Caco-2 (cell line): ENCODE results near the gene C8G. TPM values are rescaled to one million over a fixed set of nuclear protein-coding genes. Genes with fewer than 3 reads are reported as not detected.

ENCODE experiments used
- BruUV-seq: library from RNA; stranded (reverse); fragments of 400-500 nt; replicated peaks from 2 replicates; lab custom pipeline; 2021; lab: Mats Ljungman, UMichigan
- CTCF ChIA-PET: fragments of 300-600 bp; sonication (Branson Sonifier 250); formaldehyde crosslinking; loops from one replicate; lab custom pipeline; 2022; ENCODE audit warnings: antibody characterized with exemption; lab: Charles Lee
- POLR2A ChIA-PET: fragments of 300-600 bp; sonication (Branson Sonifier 250); formaldehyde crosslinking; loops from one replicate; lab custom pipeline; 2022; ENCODE audit warnings: antibody characterized with exemption; lab: Charles Lee
- DNase-seq, 2 experiments: peaks; one replicate each; pipeline versions ENCODE4 v3.0.0 to v3.0.0-alpha.2; 2020 to 2022
- H3K27me3 ChIP-seq: replicated peaks from 2 replicates; pipeline ENCODE4 v1.6.0; 2011; ENCODE audit warnings: low read length; ENCODE audit not compliant: control insufficient read depth, insufficient read depth
- H3K36me3 ChIP-seq: 2 replicates; pipeline ENCODE4 v1.5.1; 2011; ENCODE audit warnings: low read length; ENCODE audit not compliant: control insufficient read depth, insufficient read depth
- H3K4me1 ChIP-seq: fragments of 250-450 bp; sonication (Bioruptor Pico); 2 replicates; pipeline ENCODE4 v1.5.1; 2020; ENCODE audit warnings: mild to moderate bottlenecking
- H3K4me3 ChIP-seq: 2 replicates; pipeline ENCODE4 v1.5.1; 2011; ENCODE audit warnings: low read depth, mild to moderate bottlenecking, control low read depth, low read length
- H3K9me3 ChIP-seq: fragments of 250-450 bp; sonication (Bioruptor Pico); 2 replicates; pipeline ENCODE4 v1.5.1; 2020; ENCODE audit warnings: mild to moderate bottlenecking, moderate library complexity
- H3K27ac Mint-ChIP-seq: one replicate; pipeline ENCODE4 v1.8.0; 2022; ENCODE audit warnings: mixed read lengths; ENCODE audit not compliant: unreplicated experiment
- H3K27me3 Mint-ChIP-seq: one replicate; pipeline ENCODE4 v1.8.0; 2022; ENCODE audit warnings: mixed read lengths; ENCODE audit not compliant: insufficient read depth, unreplicated experiment
- H3K36me3 Mint-ChIP-seq: one replicate; pipeline ENCODE4 v1.8.0; 2022; ENCODE audit warnings: mild to moderate bottlenecking, mixed read lengths; ENCODE audit not compliant: insufficient read depth, unreplicated experiment
- H3K4me1 Mint-ChIP-seq: one replicate; pipeline ENCODE4 v1.8.0; 2022; ENCODE audit warnings: low read depth, mixed read lengths; ENCODE audit not compliant: unreplicated experiment
- H3K4me3 Mint-ChIP-seq: one replicate; pipeline ENCODE4 v1.8.0; 2022; ENCODE audit warnings: mild to moderate bottlenecking, moderate library complexity, mixed read lengths; ENCODE audit not compliant: unreplicated experiment
- H3K9me3 Mint-ChIP-seq: one replicate; pipeline ENCODE4 v1.8.0; 2022; ENCODE audit warnings: mixed read lengths; ENCODE audit not compliant: unreplicated experiment
- intact Hi-C: fragments of 100-400 bp; cut with micrococcal nuclease; formaldehyde crosslinking; loops from one replicate; pipeline ENCODE4 v1.10.0; 2022; ENCODE audit not compliant: unreplicated experiment
- total RNA-seq: library from RNA; stranded (reverse); gene quantifications from 2 replicates; pipeline ENCODE4 v1.2.3, GENCODE V29; 2022
- TF ChIP-seq, protein P1 (sequence below), 2 experiments: fragments of 200-600 bp in 1 of 2; IDR thresholded peaks; 1 replicate in 1 of 2; 2 replicates in 1 of 2; pipeline versions ENCODE4 v1.5.1 to v1.8.0; 2011 to 2022; ENCODE audit warnings: antibody characterized with exemption in 1 of 2, control low read depth in 1 of 2, inconsistent platforms in 1 of 2, low read depth in 1 of 2, low read length in 1 of 2, mild to moderate bottlenecking in 1 of 2, moderate library complexity in 1 of 2; ENCODE audit not compliant: insufficient read depth in 1 of 2, severe bottlenecking in 1 of 2, unreplicated experiment in 1 of 2

The C8G gene
- total RNA-seq, 1 experiment from 2014 or later = 0.77 TPM

DNA sequence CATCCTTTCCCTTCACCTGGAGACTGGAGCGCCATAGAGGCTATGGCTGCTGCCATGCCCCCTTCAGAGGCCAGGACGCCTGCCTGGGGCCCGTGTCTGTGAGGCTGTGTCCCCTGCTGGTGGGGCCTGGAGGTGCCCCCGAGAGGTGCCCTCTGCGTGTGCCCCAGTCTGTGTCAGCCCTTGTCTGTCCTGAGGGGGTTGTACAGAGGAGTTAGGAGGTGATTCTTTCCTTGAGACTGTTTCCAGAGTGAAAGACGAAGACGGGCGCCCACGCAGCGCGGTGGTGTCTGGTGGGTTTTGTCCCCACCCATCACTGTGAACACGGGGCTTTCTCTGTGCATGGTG lies 34.2 kb upstream of the C8G start:
- BruUV-seq = no TSS peak
- Histone ChIP-seq H3K36me3 (peaks cover 1% of the 10 kb centered on the region), H3K4me3 (no peak overlapping the region), H3K27me3 (no peaks in the 10 kb centered on the region), H3K9me3 (no peaks in the 10 kb centered on the region), H3K4me1 (no peaks in the 10 kb centered on the region)
- TF ChIP-seq, protein P1, sequence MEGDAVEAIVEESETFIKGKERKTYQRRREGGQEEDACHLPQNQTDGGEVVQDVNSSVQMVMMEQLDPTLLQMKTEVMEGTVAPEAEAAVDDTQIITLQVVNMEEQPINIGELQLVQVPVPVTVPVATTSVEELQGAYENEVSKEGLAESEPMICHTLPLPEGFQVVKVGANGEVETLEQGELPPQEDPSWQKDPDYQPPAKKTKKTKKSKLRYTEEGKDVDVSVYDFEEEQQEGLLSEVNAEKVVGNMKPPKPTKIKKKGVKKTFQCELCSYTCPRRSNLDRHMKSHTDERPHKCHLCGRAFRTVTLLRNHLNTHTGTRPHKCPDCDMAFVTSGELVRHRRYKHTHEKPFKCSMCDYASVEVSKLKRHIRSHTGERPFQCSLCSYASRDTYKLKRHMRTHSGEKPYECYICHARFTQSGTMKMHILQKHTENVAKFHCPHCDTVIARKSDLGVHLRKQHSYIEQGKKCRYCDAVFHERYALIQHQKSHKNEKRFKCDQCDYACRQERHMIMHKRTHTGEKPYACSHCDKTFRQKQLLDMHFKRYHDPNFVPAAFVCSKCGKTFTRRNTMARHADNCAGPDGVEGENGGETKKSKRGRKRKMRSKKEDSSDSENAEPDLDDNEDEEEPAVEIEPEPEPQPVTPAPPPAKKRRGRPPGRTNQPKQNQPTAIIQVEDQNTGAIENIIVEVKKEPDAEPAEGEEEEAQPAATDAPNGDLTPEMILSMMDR (IDR thresholded peaks at IDR 0.05; ENCODE audit: insufficient read depth in 1 of 2, low read depth in 1 of 2, low read length in 1 of 2, severe bottlenecking in 1 of 2, unreplicated experiment in 1 of 2) = peak in 1 of 2 experiments; percentile 12
- intact Hi-C loops = no loop called here
- no peaks in the 10 kb centered on the region for H3K4me1 Mint-ChIP-seq
- CTCF ChIA-PET = no interaction called here
- no peaks in the 10 kb centered on the region for H3K9me3 Mint-ChIP-seq
- H3K4me3 Mint-ChIP-seq = no peak overlapping the region
- POLR2A ChIA-PET = no interaction called here
- no peak for DNase-seq
- H3K36me3 Mint-ChIP-seq = peaks cover 86% of the 10 kb centered on the region
- H3K27ac Mint-ChIP-seq = no peak overlapping the region
- H3K27me3 Mint-ChIP-seq = no peaks in the 10 kb centered on the region

DNA sequence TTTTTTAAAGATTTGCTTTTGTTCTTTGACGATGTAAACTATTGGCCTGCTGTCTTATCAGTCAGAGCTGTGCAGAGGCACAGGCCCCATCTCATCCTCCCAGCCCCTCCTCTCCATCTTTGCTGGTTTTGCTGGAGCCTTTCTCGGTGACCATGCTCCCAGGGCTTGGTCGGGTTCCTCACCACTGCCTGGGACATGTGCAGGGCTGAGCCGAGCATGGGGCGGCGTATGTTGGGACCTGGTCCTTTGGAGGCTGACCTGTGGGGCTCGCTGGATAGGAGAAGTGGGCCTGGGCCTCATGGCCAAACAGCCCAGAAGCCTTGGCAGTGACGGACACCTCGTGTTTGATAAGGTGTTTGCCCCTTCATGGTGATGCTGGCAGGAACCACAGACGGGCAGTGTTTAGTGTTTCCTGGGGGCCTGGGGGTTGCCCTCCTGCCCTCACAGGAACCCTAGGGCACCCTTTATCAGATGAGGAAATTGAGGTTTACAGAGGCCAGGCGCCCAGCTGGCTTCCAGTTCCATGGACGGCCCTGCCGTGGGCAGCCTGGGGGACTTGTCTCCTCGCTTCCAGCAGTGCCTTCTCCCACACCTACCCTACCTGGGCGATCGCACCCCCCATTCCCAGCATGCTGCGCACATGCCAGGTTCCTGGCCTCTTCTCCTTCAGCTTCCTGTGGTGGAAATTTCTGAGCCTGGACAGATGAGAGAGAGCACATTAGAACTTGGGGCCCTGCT lies 31.2 kb upstream of the C8G start:
- ChIA-PET CTCF (no interaction called here), POLR2A (interaction anchor here (0.6 kb wide), 1 partner anchor 66 kb away, joined by 4 read pairs; no protein-coding TSS in a partner anchor)
- H3K36me3 ChIP-seq = no peaks in the 10 kb centered on the region; the same call in none of the 2 replicates
- no peak for DNase-seq
- no TSS peak for BruUV-seq
- Mint-ChIP-seq H3K4me1 (no peaks in the 10 kb centered on the region), H3K27ac (no peak overlapping the region), H3K9me3 (no peaks in the 10 kb centered on the region), H3K27me3 (no peaks in the 10 kb centered on the region), H3K36me3 (peaks cover 76% of the 10 kb centered on the region), H3K4me3 (no peak overlapping the region)
- intact Hi-C loops = no loop called here
- H3K9me3 ChIP-seq = no peaks in the 10 kb centered on the region
- TF ChIP-seq, protein P1 (IDR thresholded peaks at IDR 0.05; ENCODE audit: insufficient read depth in 1 of 2, low read depth in 1 of 2, low read length in 1 of 2, severe bottlenecking in 1 of 2, unreplicated experiment in 1 of 2) = no peak
- no peaks in the 10 kb centered on the region for H3K4me1 ChIP-seq
- no peak overlapping the region for H3K4me3 ChIP-seq
- H3K27me3 ChIP-seq = no peaks in the 10 kb centered on the region

GRCh38 chr9:136915632-136916329 lies 29.3 kb upstream of the C8G start:
- Mint-ChIP-seq H3K27ac (no peak overlapping the region), H3K36me3 (peaks cover 74% of the 10 kb centered on the region), H3K27me3 (no peaks in the 10 kb centered on the region), H3K4me1 (no peaks in the 10 kb centered on the region), H3K4me3 (no peak overlapping the region), H3K9me3 (no peaks in the 10 kb centered on the region)
- no TSS peak for BruUV-seq
- intact Hi-C loops = no loop called here
- peaks cover 1% of the 10 kb centered on the region for H3K36me3 ChIP-seq
- H3K4me3 ChIP-seq = no peak overlapping the region
- CTCF ChIA-PET = no interaction called here
- POLR2A ChIA-PET = no interaction called here
- no peaks in the 10 kb centered on the region for H3K9me3 ChIP-seq
- TF ChIP-seq, protein P1 (IDR thresholded peaks at IDR 0.05; ENCODE audit: insufficient read depth in 1 of 2, low read depth in 1 of 2, low read length in 1 of 2, severe bottlenecking in 1 of 2, unreplicated experiment in 1 of 2) = no peak
- no peak for DNase-seq
- H3K4me1 ChIP-seq = no peaks in the 10 kb centered on the region
- H3K27me3 ChIP-seq = no peaks in the 10 kb centered on the region
